Measurements from ENCODE around the gene NRARP.

GRCh38 chr9:137347928-137348327, 45.9 kb upstream of the NRARP start:
- no peak for TF ChIP-seq GLMP (CRISPR knock-in tag; IDR thresholded peaks at IDR 0.05; ENCODE audit: borderline replicate concordance)
- no peak for TF ChIP-seq STAG1 (CRISPR knock-in tag; IDR thresholded peaks at IDR 0.05)
- no peak for TF ChIP-seq NFE2L1 (CRISPR knock-in tag; IDR thresholded peaks at IDR 0.05; ENCODE audit: borderline replicate concordance)
- no peak for TF ChIP-seq ZNF530 (CRISPR knock-in tag; IDR thresholded peaks at IDR 0.05; ENCODE audit: low read depth)
- TF ChIP-seq IKZF1 (IDR thresholded peaks at IDR 0.05), result no peak
- no peak for TF ChIP-seq CTCF (CRISPR knock-in tag; IDR thresholded peaks at IDR 0.05)
- TF ChIP-seq EP300 (IDR thresholded peaks at IDR 0.05; ENCODE audit: low read depth in 2 of 2, low read length in 2 of 2), result no peak
- TF ChIP-seq EP300 (CRISPR knock-in tag; IDR thresholded peaks at IDR 0.05; ENCODE audit: borderline replicate concordance), result no peak
- no peak for TF ChIP-seq ZSCAN21 (CRISPR knock-in tag; IDR thresholded peaks at IDR 0.05; ENCODE audit: borderline replicate concordance)
- TF ChIP-seq POLR2A (IDR thresholded peaks at IDR 0.05; ENCODE audit: insufficient read depth in 1 of 2, low read depth in 2 of 2, low read length in 2 of 2), result no peak
- TF ChIP-seq TFDP2 (CRISPR knock-in tag; IDR thresholded peaks at IDR 0.05), result no peak
- TF ChIP-seq REST (IDR thresholded peaks at IDR 0.05; ENCODE audit: borderline replicate concordance in 1 of 2, low read depth in 1 of 2, low read length in 2 of 2), result no peak
- TF ChIP-seq BRCA1 (CRISPR knock-in tag; IDR thresholded peaks at IDR 0.05), result no peak
- no peak for TF ChIP-seq ZBTB33 (CRISPR knock-in tag; IDR thresholded peaks at IDR 0.05)
- TF ChIP-seq ZSCAN29 (CRISPR knock-in tag; conservative IDR thresholded peaks at IDR 0.05), result no peak
